HG03103 (cell line): ENCODE results near the gene ENO4.

ENCODE experiments used
- ATAC-seq: cut with Tn5 transposase; IDR thresholded peaks from one replicate; pipeline ENCODE4 v1.9.1; 2021; ENCODE audit warnings: low read depth; ENCODE audit not compliant: unreplicated experiment

The ENO4 gene

GRCh38 chr10:116907245-116907987 lies 58.1 kb downstream of the ENO4 start:
- ATAC-seq = no peak

- no peak for ATAC-seq
Observed at GRCh38 chr10:116909307-116909706, 60.0 kb downstream of the ENO4 start.

- no peak for ATAC-seq
Observed at GRCh38 chr10:116910910-116911309, 61.6 kb downstream of the ENO4 start.

- ATAC-seq = no peak
Observed at GRCh38 chr10:116912162-116912561, 62.9 kb downstream of the ENO4 start.

- ATAC-seq = no peak
Observed at GRCh38 chr10:116913695-116914094, 64.4 kb downstream of the ENO4 start.

- no peak for ATAC-seq
Observed at GRCh38 chr10:116915340-116915739, 66.0 kb downstream of the ENO4 start.

GRCh38 chr10:116917481-116917880 lies 68.2 kb downstream of the ENO4 start:
- no peak for ATAC-seq

- no peak for ATAC-seq
Observed at GRCh38 chr10:116918583-116918982, 69.3 kb downstream of the ENO4 start.

- ATAC-seq = no peak
Observed at GRCh38 chr10:116919164-116919563, 69.9 kb downstream of the ENO4 start.

GRCh38 chr10:116919706-116920105 lies 70.4 kb downstream of the ENO4 start:
- no peak for ATAC-seq

GRCh38 chr10:116925056-116925455 lies 75.8 kb downstream of the ENO4 start:
- ATAC-seq = no peak

GRCh38 chr10:116926426-116926825 lies 77.1 kb downstream of the ENO4 start:
- no peak for ATAC-seq

GRCh38 chr10:116931806-116932205 lies 82.5 kb downstream of the ENO4 start:
- no peak for ATAC-seq
